GM19351 (cell line): ENCODE measurements around the gene UNC119B.
A peak's percentile ranks its signal among the peaks of the same experiment; 100 is the strongest.
"Not testable (repeated sequence)": the region's sequence is repeated elsewhere in the genome, so short reads cannot be mapped to it uniquely, and the experiment has no call there.

Source experiments
- ATAC-seq: cut with Tn5 transposase; IDR thresholded peaks from one replicate; pipeline ENCODE4 v1.9.1; 2021; ENCODE audit warnings: mild to moderate bottlenecking, moderate library complexity; ENCODE audit not compliant: unreplicated experiment

UNC119B gene

DNA sequence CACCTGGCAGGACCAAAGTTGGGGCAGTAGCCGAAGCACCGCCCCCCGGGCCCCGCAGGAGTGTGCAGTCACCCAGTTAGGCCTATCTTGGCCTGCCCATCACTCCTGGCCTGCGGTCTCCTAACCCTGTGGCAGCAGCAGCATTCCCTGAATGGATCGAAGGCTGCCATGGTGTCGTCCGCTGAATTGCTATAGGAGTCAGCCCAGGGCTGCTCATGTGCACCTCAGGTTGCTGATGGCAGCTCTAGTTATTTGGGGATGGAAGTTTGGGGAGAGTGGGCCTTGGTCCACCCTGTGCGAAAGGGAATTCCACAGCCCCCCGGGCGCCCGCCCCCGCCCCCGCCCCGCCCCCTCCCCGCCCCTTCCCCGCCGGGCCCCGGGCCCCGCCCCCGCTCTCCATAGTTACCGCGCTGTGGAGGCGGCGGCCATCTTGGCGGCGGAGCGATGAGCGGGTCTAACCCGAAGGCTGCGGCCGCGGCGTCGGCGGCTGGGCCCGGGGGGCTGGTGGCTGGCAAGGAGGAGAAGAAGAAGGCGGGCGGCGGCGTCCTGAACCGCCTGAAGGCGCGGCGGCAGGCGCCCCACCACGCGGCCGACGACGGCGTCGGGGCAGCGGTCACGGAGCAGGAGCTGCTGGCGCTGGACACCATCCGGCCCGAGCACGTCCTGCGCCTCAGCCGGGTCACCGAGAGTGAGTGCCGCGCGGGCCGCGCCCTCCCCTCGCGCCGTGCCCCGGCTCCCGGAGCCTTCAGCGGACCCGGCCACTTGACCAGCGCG lies at the start of gene UNC119B:
Gene UNC119B, plus strand, starts transcription at position 428 of the 774 bp plus-strand sequence. Its CDS starts 17 bp downstream, at position 445.
- ATAC-seq, result peak; percentile 68

GRCh38 chr12:120661432-120661831 lies 48.8 kb upstream of the UNC119B start:
- ATAC-seq, result no peak

GRCh38 chr12:120662879-120663278 lies 47.4 kb upstream of the UNC119B start:
- peak; percentile 79 for ATAC-seq

DNA sequence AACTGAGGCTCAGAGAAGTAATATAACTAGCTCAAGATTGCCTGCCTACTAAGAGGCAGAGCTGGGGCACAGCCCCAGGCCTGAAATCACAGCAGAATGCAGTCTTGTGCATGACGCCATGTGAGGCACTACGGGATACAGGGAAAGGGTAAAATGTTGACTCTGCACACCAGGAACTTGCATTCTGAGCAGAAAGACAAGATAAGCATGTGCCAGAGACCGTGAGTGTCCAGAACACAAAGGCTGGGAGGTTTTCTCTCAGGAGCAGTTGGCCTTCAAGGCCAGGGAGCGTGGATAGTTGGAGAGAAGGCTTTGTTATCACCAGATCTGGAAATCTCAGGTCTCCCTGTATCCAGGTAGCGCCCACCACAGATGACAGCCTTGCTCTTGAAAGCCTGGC lies 46.5 kb upstream of the UNC119B start:
- ATAC-seq, result no peak

DNA sequence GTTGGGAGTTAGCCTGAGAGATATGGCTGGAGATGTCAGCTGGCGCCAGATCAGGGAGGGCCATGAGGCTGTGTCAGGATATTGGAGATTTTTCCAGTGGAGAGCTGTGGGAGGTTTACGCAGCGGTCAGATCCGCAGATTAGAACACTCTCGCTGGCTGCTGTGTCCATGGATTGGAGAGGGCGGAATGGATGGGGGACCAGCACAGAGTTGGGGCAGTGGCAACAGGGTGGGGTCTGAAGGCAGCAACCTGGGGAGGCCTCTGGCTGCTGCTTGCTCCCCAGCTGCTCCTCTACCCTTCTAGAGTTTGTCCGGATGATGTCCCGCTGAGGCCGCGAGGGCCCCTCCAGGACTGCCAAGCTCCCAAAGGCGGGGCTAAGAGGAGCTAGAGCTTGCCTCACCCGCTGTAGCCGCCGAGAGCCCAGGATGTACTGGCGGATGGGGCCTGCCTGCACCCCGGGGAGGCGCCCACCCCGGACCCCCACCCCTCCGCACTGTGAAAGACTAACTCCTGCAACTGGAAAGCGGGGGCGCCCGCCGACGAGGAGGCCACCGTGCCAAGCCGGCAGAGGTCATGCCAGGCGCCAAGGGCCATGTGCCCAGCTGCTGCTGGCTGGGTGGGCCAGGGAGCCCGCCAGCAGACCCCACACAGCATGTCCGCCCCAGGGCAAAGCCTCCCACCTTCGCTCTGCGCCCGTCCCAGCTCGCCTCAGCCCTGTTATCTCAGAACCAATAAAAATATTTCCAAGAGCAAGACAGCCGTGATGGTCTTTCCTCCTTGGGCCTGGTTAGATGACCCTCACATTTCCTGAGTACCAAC lies 43.5 kb upstream of the UNC119B start:
- no peak for ATAC-seq

DNA sequence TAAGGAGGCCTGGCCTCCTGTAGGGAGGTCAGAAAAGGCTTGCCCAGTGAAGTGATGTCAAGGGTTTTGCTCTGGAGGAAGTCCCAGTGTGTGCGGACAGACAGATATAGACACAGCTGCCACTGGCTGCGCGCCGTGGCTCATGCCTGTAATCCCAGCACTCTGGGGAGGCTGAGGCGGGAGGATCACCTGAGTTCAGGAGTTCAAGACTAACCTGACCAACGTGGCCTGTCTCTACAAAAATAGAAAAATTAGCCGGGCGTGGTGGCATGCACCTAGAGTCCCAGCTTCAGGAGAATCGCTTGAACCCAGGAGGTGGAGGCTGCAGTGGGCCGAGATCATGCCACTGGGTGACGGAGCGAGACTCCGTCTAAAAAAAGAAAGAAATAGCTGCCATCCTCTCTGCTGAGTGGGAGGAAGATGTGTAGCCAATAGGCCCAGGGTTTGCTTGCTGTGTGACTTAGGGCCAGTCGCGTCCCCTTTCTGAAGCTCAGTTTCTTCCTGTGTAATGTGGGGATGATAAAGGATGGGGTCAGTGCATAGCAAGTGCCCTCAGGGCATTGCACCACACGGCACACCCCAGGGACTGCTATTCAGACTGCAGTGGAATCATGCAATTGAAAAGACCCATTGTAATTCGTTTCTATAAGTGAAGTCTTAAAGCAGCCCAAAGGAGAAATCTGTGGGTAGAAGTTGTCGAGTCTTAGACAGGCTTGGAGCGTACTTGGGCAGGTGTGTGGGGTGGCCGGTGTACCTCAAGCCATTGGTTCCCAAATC lies 42.0 kb upstream of the UNC119B start:
- ATAC-seq, result no peak

- peak; percentile 58 for ATAC-seq
Measured at GRCh38 chr12:120668868-120669840, 41.1 kb upstream of the UNC119B start.

DNA sequence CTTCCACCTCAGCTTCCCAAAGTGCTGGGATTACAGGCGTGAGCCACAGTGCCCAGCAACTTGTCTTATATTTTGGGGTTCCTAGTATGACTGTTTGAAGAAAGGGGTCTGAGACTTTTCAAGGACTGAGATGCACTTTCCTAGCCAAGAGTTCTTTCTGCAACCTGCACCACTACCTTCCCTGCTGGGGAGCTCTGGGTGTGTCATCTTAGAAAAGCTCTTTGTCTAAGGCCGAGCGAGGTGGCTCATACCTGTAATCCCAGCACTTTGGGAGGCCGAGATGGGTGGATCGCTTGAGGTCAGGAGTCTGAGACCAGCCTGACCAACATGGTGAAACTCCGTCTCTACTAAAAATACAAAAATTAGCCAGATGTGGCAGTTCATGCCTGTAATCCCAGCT lies 40.0 kb upstream of the UNC119B start:
- not testable (repeated sequence) for ATAC-seq

DNA sequence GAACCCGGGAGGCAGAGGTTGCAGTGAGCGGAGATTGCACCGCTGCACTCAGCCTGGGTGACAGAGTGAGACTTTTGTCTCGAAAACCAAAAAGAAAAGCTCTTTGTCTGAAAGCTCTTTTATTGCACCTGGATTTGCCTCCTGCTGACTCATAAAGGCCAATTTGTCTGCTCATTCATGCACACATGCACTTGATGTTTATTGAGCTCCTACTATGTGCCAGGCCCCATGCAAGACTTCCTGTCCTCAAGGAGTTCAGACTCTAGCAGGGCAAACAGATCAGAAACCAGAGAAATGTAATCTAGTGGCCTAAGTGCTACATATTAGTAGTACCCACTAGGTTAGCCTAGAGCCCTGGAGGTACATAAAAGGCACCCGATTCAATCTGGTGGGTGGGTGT lies 39.6 kb upstream of the UNC119B start:
- ATAC-seq, result no peak

DNA sequence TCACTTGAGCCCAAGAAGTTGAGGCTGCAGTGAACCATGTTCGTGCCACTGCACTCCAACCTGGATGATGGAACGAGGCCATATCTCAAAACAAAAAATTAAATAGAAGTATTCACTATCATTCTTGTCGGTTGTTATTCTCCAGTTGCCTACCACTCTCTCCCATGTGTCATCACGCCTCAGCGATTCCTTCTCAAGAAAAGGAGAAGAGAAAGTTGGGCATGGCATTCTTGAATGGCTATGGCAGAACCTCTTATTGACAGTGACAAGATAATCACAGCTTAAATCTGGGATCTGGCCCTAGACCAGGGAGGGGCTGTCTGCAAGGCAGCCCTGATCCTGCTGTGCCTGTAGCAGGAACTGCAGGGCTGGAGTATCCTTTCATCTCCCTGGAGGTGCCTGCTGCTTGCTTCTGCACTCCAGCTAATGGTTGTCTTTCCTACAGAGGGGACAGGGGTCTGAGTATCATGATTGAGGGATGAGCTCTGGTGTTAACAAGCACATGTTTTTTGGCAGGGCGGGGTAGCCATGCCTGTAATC lies 36.1 kb upstream of the UNC119B start:
- ATAC-seq, result no peak

GRCh38 chr12:120677765-120678473 lies 32.3 kb upstream of the UNC119B start:
- peak; percentile 61 for ATAC-seq

- no peak for ATAC-seq
Measured at GRCh38 chr12:120678572-120678971, 31.7 kb upstream of the UNC119B start.

DNA sequence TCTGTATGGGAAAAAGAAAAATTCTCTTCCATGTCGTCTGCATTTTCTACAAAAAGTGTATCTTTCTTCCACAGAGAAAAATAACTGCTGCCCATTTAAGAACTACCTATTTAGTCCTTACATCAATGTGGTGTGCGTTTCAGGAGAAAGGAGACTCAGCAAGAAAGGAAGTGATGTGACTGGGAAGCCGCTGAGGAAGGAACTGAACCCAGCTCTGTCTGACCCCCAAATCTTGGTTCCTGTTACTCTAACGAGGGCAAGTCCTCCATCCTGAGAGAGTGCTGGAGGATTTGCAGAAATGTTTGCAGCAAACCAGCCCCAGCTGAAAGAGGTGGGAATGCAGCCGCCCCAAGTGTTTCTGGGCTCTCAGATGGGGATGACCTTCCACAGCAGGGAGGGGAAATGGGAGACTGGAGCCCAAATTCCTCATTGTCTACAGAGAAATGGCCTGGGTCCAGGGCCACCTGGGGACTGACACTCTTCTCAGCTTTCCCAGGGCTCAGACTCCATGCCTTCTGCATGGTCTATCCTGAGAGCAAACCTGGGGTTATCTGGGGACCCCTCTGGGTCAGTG lies 30.0 kb upstream of the UNC119B start:
- ATAC-seq, result no peak

GRCh38 chr12:120684523-120684932 lies 25.7 kb upstream of the UNC119B start:
- ATAC-seq, result peak; percentile 0

GRCh38 chr12:120685522-120685921 lies 24.7 kb upstream of the UNC119B start:
- ATAC-seq, result no peak

DNA sequence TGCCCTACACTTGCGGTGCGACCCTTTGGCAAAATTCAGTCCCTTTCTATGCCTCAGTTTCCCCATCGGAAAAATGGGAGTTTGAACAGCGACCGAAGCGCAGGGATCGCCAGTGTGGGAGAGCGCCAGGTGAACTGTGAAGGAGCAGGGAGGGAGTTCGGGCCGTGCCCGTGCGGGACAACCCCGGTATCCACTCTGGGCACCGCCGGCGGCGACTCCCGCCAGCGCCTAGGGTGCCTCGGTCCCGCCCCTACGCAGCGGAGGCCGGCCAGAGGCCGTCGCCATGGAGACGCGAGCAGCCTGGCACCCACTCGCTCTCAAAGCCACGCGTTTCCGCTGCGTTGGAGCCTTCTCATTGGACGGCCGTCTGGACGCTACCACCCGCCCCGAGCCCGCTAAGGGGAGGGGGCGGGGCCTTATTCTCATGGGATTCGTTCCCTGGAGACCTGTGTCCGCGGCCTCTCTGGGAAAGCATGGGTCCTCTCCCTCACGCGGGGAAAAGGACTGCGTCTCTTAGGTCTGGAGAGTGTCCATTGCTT lies 24.0 kb upstream of the UNC119B start:
- ATAC-seq, result peak; percentile 64

- ATAC-seq, result peak; percentile 60
Measured at GRCh38 chr12:120686690-120687577, 23.3 kb upstream of the UNC119B start, which contains the start of gene MLEC. Gene MLEC, plus strand, starts transcription at chr12:120687149. Its CDS starts 148 bp downstream, at chr12:120687297.
